ENCODE measurements around the gene FNDC3B.

GRCh38 chr3:172309741-172310427, 270.5 kb downstream of the FNDC3B start:
- TF ChIP-seq POLR2A (IDR thresholded peaks at IDR 0.05) (no peak), CTCF (IDR thresholded peaks at IDR 0.05) (no peak), POLR2AphosphoS5 (IDR thresholded peaks at IDR 0.05) (no peak)

All from suprapubic skin (tissue), 4 donors.